SH-SY5Y (cell line): Measurements from ENCODE around the gene OR4N5.

Experiments
- GATA2 ChIP-seq: IDR thresholded peaks from 2 replicates; pipeline ENCODE4 v1.6.1; 2011; ENCODE audit warnings: mild to moderate bottlenecking, low read depth, low read length
- GATA3 ChIP-seq: IDR thresholded peaks from 2 replicates; pipeline ENCODE4 v1.6.1; 2011; ENCODE audit warnings: low read depth, mild to moderate bottlenecking, low read length, moderate library complexity

OR4N5 gene

DNA sequence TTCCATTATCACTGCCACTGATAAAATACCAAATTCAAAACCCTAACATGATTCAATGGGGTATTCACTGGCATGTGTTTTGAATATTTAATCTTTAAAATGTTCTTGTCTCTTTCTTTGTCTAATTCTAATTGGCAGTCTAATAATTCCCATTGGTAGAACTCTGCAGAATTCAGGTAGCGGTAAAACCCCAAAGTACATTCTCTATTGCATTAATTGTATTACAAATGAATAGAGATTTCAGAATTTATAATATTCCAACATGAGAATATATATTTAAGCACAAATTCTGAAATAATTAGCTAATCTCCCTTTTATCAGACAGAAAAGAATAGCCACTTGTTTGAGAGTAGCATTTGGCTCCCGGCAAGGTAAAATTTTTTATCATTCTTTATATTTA, at the start of gene OR4N5:
Gene OR4N5, plus strand, starts transcription at position 301 of the 400 bp plus-strand sequence. CDS start 4,916 bp downstream, outside the sequence.
- TF ChIP-seq GATA3, result no peak
- TF ChIP-seq GATA2, result no peak

DNA sequence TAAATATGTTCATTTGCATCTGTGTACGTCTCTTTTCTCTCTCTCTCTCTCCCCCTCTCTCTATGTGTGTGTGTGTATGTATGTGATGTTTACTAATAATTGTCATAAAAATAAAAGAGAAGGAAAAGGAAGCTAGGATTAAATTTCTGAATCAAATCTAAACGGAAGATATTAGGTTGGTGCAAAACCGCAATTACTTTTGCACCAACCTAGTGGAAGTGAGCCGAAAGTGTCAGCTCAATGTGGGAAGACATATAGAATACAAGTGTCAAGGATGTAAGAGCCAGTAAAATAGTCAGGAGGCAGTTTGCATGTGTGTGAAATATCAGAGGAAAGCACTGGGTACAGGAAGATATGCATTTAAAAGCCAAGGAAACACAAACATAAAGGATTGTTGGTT, 46.6 kb upstream of the OR4N5 start:
- TF ChIP-seq GATA2 (no peak), GATA3 (no peak)

- TF ChIP-seq GATA3, result no peak
- no peak for TF ChIP-seq GATA2
Measured at GRCh38 chr14:20093442-20093841, 45.2 kb upstream of the OR4N5 start.

DNA sequence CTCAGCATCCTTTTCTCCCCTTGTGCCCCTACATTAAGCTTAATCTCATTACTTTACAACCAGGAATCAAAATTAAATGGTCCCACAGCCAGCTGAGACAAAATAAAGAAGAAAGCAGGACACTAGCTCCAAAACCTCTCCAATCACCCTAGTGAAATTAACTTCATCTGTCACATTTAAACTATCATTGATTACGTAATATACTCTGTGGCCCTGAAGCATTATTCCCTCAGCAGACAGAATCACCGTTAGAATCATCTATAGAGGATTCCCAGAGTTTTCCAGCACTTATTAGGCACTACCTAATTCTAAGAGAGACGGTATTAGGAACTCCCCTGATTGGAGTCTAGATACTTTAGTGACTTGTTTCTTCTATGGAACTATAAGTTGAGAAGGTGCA, 28.2 kb upstream of the OR4N5 start, which contains the start of gene OR4K17:
Gene OR4K17, plus strand, starts transcription at position 302 of the 400 bp plus-strand sequence. CDS start 6,761 bp downstream, outside the sequence.
- TF ChIP-seq GATA3 (no peak), GATA2 (no peak)

GRCh38 chr14:20112321-20112720, 26.3 kb upstream of the OR4N5 start:
- TF ChIP-seq GATA3, result no peak
- no peak for TF ChIP-seq GATA2

GRCh38 chr14:20116748-20117147, 21.9 kb upstream of the OR4N5 start:
- TF ChIP-seq GATA2 (no peak), GATA3 (no peak)

- TF ChIP-seq GATA2 (no peak), GATA3 (no peak)
Measured at GRCh38 chr14:20118795-20119194, 19.8 kb upstream of the OR4N5 start.

DNA sequence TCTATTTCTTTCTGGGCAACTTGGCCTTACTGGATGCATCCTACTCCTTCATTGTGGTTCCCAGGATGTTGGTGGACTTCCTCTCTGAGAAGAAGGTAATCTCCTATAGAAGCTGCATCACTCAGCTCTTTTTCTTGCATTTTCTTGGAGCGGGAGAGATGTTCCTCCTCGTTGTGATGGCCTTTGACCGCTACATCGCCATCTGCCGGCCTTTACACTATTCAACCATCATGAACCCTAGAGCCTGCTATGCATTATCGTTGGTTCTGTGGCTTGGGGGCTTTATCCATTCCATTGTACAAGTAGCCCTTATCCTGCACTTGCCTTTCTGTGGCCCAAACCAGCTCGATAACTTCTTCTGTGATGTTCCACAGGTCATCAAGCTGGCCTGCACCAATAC, 5.3 kb downstream of the OR4N5 start:
- TF ChIP-seq GATA3, result no peak
- no peak for TF ChIP-seq GATA2

DNA sequence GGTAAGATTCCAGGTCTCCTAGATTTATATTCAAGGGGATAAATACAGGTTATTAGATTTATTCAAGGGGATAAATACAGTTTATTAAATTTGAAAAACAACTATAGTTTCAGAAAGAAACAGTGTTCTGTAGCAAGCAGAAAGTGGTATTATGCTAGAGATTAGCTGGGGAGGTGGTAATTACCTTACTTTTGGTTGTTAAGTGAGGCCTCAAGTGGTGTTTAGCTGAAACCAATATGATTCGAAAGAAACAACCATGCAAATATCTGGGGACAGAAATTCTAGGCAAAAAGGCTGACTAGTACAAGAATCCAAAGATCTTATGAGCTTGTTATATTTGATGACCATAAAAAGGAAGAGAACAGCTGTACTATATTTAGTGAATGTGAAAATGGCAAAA, 6.2 kb downstream of the OR4N5 start:
- TF ChIP-seq GATA2, result no peak
- no peak for TF ChIP-seq GATA3

GRCh38 chr14:20164462-20164861, 25.8 kb downstream of the OR4N5 start:
- TF ChIP-seq GATA3 (no peak), GATA2 (no peak)

DNA sequence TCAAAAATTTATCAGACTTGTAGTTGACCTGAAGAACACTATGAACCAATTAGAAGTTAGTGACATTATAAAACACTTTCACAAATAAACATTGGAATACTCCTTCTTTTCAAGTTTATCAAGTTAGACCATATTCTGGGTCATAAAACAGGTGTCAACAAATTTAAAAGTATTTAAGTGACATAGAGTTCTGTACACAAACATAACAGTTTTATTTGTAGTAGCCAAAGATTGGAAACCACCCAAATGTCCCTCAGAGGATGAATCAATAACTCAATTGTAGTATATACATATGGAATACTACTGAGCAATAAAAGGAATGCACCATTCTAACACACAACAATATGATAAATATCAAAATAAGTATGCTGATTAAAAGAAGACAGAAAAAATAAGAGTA, 28.5 kb downstream of the OR4N5 start:
- TF ChIP-seq GATA3 (no peak), GATA2 (no peak)

DNA sequence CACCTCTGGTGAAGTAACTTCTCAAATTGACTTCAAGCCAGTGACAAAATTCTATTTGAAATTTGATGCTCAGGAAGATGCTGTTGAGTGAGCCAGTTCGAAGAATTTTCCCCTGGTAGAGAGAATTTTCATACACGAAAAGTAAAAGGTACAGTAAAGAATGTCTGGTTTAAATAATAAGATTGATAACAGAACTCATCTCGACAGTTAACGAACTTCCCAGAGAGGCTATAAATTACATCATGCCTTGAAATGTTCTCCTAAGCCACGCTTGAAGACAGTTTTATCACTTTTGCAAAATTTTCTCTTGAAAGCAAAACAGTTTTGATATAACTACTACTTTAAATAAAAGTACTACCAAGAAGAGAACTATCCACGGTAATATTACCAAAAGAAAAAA, 37.7 kb downstream of the OR4N5 start:
- TF ChIP-seq GATA3 (no peak), GATA2 (no peak)

DNA sequence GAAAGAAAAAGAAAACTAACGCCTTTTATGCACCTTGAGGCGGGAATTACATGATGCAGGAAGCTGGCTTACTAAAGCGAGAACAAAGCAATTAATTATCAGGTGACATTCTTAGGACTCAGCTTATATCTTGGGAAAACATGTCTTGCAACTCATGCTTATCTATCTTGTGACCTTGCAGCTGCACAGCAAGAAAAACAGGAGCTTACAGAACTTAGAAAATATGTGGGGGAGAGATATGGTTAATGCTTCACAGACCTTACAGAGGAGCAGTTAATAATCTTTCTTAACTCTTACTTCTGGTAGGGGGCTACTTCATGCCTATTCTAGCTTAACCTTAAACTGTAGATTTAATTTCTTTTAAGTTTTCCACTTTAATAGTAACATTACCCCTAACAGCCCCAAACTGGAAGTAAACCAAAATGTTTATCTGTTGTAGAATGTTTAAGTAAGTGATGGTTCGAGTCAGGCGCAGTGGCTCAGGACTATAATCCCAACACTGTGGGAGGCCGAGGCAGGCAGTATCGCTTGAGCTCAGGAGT, 38.9 kb downstream of the OR4N5 start:
- TF ChIP-seq GATA2, result no peak
- TF ChIP-seq GATA3, result no peak

DNA sequence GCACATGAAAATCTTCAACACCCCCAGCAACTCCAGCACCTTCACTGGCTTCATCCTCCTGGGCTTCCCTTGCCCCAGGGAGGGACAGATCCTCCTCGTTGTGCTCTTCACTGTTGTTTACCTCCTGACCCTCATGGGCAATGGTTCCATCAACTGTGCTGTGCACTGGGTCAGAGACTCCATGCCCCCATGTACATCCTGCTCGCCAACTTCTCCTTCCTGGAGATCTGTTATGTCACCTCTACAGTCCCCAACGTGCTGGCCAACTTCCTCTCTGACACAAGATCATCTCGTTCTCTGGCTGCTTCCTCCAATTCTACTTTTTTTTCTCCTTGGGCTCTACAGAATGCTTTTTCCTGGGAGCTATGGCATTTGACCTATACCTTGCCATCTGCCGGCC, 40.6 kb downstream of the OR4N5 start:
- TF ChIP-seq GATA3 (no peak), GATA2 (no peak)

DNA sequence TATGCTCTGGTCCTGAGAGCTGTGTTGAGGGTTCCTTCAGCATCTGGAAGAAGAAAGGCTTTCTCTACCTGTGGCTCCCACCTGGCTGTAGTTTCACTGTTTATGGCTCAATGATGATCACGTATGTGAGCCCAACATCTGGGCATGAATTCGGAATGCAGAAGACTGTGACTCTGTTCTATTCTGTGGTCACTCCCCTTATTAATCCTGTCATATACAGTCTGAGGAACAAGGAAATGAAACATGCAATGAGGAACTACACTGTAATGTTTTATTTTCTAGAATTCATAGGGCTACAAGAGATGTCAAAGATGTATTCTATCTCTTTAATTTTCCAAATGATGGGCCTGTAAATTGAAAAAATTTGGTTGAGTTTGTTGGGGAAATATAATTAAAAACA, 41.3 kb downstream of the OR4N5 start:
- TF ChIP-seq GATA3 (no peak), GATA2 (no peak)

GRCh38 chr14:20180486-20180885, 41.9 kb downstream of the OR4N5 start:
- TF ChIP-seq GATA3 (no peak), GATA2 (no peak)
